Occipital lobe (tissue), 2 donors: ENCODE results near the gene CSNK1D. TPM values are rescaled to one million over a fixed set of nuclear protein-coding genes. Genes with fewer than 3 reads are reported as not detected.
"Not testable (repeated sequence)": the region's sequence is repeated elsewhere in the genome, so short reads cannot be mapped to it uniquely, and the experiment has no call there.

Experiments
- DNase-seq: peaks from one replicate; lab custom pipeline; 2025; lab: John Stamatoyannopoulos, UW
- total RNA-seq: library from RNA; depleted of rRNA; stranded (reverse); fragments of >200 nt; gene quantifications from one replicate; pipeline ENCODE4 v1.2.3, GENCODE V29; 2014

Gene CSNK1D
- total RNA-seq, 1 donor from 2014 or later, result 23.9 TPM

GRCh38 chr17:82216301-82217119 is 57.0 kb downstream of the CSNK1D start:
- DNase-seq, result peak; percentile 27

GRCh38 chr17:82215972-82216300 is 57.6 kb downstream of the CSNK1D start:
- DNase-seq, result no peak

- no peak for DNase-seq
Observed at GRCh38 chr17:82215095-82215971, 58.2 kb downstream of the CSNK1D start.

- DNase-seq, result no peak
Observed at GRCh38 chr17:82214012-82214628, 59.4 kb downstream of the CSNK1D start.

- peak; percentile 59 for DNase-seq
Observed at GRCh38 chr17:82213251-82214011, 60.1 kb downstream of the CSNK1D start.

- DNase-seq, result peak; percentile 47
Observed at GRCh38 chr17:82212331-82213250, 60.9 kb downstream of the CSNK1D start, which contains the start of gene CCDC57. CCDC57 (minus strand) TSS chr17:82212842; CDS start chr17:82201944, 10,898 bp downstream.

GRCh38 chr17:82210655-82211054 is 62.8 kb downstream of the CSNK1D start:
- not testable (repeated sequence) for DNase-seq

- peak; percentile 64 for DNase-seq
Observed at GRCh38 chr17:82205720-82206508, 67.6 kb downstream of the CSNK1D start.

GRCh38 chr17:82204831-82205719 is 68.4 kb downstream of the CSNK1D start:
- no peak for DNase-seq

GRCh38 chr17:82203920-82204319 is 69.6 kb downstream of the CSNK1D start:
- DNase-seq, result no peak

GRCh38 chr17:82202981-82203380 is 70.5 kb downstream of the CSNK1D start:
- DNase-seq, result no peak

GRCh38 chr17:82201498-82201910 is 72.0 kb downstream of the CSNK1D start:
- no peak for DNase-seq

GRCh38 chr17:82200743-82201497 is 72.6 kb downstream of the CSNK1D start:
- no peak for DNase-seq

GRCh38 chr17:82200135-82200534 is 73.4 kb downstream of the CSNK1D start:
- DNase-seq, result no peak

- no peak for DNase-seq
Observed at GRCh38 chr17:82199496-82199895, 74.0 kb downstream of the CSNK1D start.

GRCh38 chr17:82198092-82198491 is 75.4 kb downstream of the CSNK1D start:
- DNase-seq, result no peak
